Gastroesophageal sphincter (tissue), 3 donors: ENCODE results near the gene SLC22A31.

ENCODE experiments used
- CTCF ChIP-seq, 4 experiments: fragments of 200-600 bp in 2 of 4; fragments of 450-650 bp in 2 of 4; sonication (generic) in 1 of 4; IDR thresholded peaks; one replicate each; pipeline ENCODE4 v1.5.1; 2017 to 2019; ENCODE audit warnings: antibody characterized with exemption in 4 of 4, mild to moderate bottlenecking in 2 of 4, moderate library complexity in 2 of 4
- POLR2A ChIP-seq, 2 donors: fragments of 450-650 bp; IDR thresholded peaks; one replicate each; pipeline ENCODE4 v1.6.1; 2017; ENCODE audit warnings: antibody characterized with exemption in 2 of 2, mild to moderate bottlenecking in 2 of 2, moderate library complexity in 1 of 2

GRCh38 chr16:89193576-89194293, 6.6 kb downstream of the SLC22A31 start:
- TF ChIP-seq POLR2A (IDR thresholded peaks at IDR 0.05) (no peak), CTCF (IDR thresholded peaks at IDR 0.05) (no peak)
